Eye (tissue), 1 donor: ENCODE results near the gene C20orf204.
"Not testable (repeated sequence)": the region's sequence is repeated elsewhere in the genome, so short reads cannot be mapped to it uniquely, and the experiment has no call there.

Experiments
- DNase-seq: peaks from one replicate; pipeline ENCODE4 v3.0.0-alpha.2; 2015

The C20orf204 gene, protein sequence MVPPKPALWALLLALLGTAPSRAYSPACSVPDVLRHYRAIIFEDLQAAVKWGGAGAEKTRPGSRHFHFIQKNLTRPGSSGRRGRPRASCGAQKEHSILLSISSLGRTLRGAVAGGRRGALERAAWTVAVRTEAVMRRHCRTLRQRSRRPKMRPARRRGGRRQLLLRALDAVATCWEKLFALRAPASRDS

DNA sequence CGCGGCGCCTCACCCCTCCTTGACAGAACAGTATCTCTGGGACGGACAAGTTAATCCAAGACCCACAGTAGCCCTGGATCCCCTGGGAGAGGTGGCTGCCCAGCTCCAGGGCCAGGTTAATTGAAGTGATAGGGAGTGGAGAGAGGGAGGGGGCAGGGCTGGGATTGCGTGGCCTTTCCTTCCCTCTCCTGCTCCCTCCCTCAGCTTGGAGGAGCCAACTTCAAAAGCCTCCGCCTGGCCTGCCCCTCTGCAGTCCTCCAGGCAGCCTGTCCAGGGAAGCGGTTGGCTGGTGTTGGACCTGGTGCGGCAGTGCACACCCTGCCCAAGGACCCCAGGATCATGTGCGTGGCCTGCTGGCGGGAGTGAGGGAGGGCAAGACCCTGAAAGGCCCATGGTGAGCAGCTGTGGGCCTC lies at the start of gene C20orf204:
Gene C20orf204 (plus strand): TSS at position 250 of the 413 bp plus-strand sequence. CDS start 142 bp downstream, at position 392.
- DNase-seq: no peak

GRCh38 chr20:64000906-64001305 lies 35.1 kb upstream of the C20orf204 start:
- DNase-seq: no peak

GRCh38 chr20:64001607-64002011 lies 34.4 kb upstream of the C20orf204 start:
- no peak for DNase-seq

GRCh38 chr20:64003960-64004725 lies 31.8 kb upstream of the C20orf204 start:
- no peak for DNase-seq

DNA sequence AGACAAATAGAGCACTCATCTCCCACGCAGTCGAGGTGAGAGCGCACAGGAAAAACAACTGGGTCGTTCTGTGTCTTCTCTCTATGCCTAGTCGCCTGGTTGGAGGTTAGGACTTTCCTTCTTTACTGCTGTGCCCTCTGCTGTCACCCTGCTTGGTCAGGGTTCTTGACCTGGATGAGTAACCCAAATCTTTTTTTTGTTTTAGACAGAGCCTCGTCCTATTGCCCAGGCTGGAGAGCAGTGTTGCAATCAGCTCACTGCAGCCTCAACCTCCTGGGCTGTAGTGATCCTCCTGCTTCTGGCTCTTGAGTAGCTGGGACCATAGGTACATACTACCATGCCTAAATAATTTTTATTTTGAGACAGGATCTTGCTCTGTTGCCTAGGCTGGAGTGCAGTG lies 30.6 kb upstream of the C20orf204 start:
- DNase-seq: no peak

GRCh38 chr20:64006490-64006889 lies 29.5 kb upstream of the C20orf204 start:
- DNase-seq: no peak

DNA sequence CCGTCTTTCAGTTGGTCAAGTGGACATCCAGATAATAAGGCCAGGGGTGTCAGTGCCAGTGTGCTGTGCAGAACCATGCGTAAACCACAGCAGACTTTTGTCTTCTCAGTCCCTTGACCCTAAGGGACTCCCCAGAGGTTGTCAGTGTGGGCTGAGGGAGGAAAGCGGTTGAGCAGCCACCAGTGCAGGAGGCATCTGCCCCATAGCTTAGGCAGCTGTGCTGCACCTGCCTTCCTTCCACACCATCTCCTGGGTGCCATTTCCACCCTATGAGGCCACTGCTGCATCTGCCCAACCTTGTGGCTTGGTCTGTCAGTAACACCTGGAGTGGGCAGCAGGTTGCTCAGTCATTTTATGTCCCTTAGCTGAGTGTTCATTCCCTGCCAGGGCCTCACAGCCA lies 29.1 kb upstream of the C20orf204 start:
- no peak for DNase-seq

DNA sequence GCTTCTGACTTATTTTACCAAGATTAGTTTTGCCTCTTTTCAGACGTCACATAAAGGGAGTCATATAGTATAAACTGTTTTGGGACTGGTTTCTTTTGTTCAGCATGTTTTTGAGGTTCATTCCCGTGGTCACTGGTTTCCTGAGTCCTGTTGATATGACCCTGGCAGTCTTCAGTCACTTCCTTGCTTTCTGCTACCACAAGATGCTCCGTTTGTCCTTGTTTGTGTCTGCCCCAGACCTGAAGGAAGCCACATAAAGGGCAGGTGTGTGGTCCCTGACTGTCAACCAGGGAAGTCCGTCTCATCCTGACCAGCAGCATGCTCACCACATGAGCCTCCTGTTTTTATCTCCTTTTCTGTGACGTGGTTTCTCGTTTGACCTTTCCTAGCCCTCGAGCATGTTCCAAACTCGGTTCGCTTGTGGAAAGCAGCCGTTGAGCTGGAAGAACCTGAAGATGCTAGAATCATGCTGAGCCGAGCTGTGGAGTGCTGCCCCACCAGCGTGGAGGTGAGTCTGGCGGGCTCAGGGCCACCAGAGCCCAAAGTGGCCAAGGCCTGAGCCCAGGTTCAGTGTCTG lies 26.1 kb upstream of the C20orf204 start:
- DNase-seq: no peak

- DNase-seq: no peak
Measured at GRCh38 chr20:64010711-64011237, 25.2 kb upstream of the C20orf204 start.

DNA sequence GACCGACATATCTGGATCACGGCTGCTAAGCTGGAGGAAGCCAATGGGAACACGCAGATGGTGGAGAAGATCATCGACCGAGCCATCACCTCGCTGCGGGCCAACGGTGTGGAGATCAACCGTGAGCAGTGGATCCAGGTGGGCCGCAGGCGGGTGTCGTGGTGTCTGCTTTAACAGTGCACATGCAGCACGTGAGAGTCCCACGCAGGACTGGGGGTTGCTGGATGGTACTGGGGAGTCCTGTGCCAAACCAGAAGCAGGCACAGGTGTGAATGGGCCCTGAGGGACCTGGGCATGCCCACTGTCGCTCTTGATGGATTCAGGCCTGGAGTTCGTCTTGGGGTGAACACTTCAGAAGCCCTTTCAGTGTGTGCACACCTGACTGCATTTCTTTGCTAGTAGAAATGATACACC lies 24.6 kb upstream of the C20orf204 start:
- no peak for DNase-seq

DNA sequence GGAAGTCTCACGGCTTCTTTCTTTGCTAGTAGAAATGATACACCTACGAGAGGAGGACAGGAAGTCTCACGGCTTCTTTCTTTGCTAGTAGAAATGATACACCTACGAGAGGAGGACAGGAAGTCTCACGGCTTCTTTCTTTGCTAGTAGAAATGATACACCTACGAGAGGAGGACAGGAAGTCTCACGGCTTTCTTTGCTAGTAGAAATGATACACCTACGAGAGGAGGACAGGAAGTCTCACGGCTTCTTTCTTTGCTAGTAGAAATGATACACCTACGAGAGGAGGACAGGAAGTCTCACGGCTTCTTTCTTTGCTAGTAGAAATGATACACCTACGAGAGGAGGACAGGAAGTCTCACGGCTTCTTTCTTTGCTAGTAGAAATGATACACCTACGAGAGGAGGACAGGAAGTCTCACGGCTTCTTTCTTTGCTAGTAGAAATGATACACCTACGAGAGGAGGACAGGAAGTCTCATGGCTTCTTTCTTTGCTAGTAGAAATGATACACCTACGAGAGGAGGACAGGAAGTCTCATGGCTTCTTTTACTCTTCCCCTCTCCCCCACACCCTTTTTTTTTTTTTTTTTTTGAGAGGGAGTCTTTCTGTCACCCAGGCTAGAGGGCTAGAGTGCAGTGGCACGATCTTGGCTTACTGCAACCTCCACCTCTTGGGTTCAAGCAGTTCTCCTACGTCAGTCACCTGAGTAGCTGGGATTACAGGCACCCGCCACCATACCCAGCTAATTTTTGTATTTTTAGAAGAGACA lies 23.4 kb upstream of the C20orf204 start:
- DNase-seq: not testable (repeated sequence)

DNA sequence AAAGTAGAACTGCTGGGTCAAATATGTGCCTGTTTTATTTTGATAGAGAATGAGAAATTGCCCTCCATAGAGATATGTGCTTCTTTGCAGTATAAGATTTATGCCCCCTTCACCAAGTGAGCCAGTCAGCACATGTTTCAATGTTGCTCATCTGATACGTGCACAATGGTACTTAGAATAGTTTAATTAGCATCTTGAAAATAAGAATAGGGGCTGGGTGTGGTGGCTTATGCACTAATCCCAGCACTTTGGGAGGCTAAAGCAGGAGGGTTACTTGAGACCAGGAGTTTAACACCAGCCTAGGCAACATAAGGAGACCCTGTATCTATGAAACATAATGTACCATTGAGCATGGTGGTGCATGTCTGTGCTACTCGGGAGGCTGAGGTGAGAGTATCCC lies 20.3 kb upstream of the C20orf204 start:
- DNase-seq: no peak

GRCh38 chr20:64021124-64021975 lies 14.6 kb upstream of the C20orf204 start:
- DNase-seq: no peak

DNA sequence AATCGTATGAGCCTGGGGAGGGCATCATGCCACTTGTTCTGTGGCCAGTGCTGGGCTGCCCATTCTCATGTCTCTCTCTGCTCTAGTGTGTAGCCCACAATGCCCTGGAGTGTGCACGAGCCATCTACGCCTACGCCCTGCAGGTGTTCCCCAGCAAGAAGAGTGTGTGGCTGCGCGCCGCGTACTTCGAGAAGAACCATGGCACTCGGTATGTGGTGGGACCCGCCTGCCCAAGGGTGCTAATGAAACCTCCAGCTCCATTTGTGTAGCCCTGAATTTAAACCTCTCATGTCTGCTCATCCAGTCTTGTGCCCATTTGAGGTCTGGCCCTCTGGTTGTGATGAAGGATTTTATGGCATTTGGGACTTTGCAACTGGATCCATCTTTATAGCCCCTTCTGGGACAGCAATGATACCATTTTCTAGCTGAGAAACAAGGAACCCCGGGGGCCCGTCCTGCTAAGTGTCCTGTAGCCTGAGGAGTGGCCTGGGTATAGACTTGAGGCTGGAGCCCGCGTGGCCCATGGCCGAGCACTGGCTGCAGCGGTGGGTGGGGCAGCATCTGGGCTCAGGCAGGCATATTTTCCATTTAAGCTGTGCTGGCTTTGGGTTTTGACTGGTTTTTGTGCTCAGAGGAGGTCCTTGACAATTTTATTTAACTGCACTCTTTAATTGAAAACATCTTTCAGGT lies 13.2 kb upstream of the C20orf204 start:
- no peak for DNase-seq

DNA sequence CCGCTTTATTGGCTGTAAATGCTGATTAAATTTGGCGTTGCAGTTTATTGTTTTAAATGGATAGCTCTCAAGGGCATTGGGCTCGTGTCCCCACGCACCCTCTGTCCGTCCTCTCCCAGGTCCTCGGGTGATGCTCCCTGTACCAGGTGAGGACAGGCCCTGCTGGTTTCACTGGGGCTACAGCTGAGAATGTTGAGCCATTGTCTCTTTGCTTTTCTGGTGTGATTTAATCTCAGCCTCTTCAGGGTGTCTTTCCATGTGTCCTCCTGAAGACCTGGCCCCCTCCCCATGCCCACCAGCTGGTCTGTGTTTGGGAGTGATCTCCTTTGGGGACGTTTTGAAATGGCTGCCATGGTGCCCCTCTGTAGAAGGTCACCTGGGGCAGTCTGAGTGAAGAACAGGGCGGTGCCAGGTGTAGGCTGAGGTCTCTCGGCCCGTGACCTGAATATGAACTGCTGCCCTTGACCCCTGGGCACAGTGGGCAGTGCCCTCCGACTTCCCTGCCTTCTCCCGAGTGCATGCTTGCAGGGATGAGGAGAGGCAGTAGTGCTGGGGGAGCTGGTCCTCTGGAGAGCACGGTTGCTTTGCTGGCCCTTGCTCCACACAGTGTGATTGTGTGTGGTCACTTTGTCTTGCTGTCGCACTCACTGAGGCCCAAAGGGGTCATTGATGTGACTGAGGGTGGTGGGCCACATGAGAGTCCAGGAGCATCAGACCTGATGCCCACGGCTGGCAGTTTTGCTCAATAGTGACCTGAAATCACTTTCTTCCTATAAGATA lies 12.4 kb upstream of the C20orf204 start:
- DNase-seq: no peak

- DNase-seq: no peak
Measured at GRCh38 chr20:64024141-64024990, 11.6 kb upstream of the C20orf204 start.

DNA sequence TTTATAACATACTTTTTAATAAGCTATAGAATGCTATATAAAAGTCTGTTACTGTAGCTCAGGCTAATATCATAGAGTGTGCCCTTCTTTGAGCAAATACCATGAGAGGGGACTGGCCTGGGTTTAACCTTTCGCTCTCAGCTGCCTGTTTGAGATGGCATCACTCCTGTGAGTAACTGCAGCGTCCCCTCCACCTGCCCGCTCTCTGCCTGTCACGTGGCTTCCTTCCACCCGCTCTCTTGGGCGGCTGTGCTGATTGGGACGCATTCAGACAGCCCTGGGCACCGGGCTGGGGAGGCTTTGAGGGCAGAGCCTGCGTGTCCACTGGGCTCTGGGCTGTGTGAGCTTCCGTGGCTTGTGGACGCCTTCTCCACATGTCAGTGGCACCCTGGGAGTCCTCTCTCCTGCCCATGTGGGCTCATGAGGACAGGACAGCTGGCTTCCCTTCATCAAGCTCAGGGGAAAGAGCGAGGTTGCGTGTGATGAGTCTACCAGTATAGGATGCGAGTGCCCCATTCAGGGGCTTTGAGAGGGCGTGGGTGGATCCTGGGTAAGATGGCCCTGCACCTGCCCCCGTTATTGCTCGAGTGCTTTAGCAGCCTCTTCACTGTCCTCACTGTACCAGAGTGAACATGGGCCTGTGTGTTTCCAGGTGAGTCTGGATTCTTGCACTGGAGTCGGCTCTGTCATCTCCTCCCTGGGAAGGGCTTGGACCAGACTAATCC lies 10.7 kb upstream of the C20orf204 start:
- DNase-seq: no peak

GRCh38 chr20:64025826-64026412 lies 10.1 kb upstream of the C20orf204 start:
- no peak for DNase-seq
